ENCODE measurements around the gene MCM3AP.

Gene MCM3AP

DNA sequence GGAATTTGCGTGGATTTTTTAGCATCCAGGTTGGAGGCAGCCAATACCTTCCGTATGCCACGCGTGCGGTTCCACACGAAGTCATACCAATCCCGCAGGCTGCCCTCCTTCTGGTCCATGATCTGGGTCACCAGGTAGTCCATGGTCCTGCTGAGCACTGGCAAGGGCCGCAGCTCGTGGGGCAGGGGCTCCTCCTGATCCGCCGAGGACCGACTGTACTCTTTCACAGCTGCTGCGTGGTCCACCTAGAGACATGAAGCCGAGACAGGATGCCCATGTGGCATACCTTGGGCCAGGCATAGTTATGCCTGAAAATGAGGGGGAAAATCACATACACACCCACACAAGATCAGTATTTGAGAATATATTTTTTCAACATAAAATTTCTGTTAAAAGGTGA lies 12.1 kb downstream of the MCM3AP start:
- DNase-seq, result no peak

DNA sequence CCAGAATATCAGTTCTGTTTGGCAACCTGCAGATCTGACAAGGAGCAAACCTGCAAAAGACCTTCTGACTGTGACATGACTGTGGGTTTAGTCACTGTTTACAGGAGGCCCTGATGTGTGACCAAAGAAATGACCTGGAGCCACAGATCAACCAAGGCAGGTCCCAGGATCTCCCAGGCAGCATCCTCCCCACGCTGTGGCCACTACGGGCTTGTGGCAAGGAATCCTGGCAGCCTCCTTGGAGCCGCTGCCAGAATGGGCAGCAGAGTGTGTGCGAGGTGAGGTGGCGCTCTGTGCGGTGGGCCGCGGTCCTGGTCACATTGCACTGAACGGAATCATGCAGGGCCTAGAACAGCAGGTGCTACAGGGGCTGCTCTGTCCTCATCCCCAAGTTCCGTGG lies 15.9 kb downstream of the MCM3AP start:
- DNase-seq, result no peak

DNA sequence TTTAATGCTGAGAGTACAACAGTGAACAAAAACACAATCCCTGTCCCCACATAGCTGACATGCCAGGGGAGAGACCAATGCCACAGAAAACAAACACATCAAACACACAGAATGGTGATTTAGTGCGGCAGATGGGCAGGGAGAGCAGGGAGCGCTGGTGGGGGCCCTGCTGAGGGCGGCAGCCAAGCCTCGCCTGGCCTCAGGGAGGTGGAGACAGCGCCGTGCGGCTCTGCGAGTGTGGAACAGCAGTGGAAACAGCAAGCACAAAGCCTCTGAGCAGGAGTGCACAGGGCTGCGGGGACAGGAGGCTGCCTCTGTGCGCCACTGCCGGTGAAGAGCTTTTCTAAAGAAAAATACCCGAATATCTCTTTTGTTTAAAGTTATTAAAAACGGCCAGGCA lies 17.0 kb downstream of the MCM3AP start:
- no peak for DNase-seq

DNA sequence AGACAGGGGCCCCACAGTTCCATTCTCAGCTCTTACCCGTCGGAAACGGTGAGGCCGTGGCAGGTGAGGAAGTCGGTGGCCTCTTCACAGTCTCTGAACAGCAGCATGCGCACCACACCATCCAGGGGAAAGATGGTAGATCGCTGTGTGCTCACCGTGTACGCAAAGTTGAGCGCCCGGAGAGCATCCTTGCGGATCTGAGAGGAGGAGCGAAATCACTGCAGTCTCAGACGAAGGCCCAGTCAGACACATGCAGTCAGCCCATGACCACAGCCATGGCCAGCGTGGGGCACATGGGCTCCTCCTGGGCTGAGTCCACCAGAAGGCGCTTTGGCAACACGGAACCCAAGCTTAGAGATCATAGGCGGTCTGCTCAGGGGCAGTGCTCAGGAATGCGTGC lies 18.5 kb downstream of the MCM3AP start:
- no peak for DNase-seq

DNA sequence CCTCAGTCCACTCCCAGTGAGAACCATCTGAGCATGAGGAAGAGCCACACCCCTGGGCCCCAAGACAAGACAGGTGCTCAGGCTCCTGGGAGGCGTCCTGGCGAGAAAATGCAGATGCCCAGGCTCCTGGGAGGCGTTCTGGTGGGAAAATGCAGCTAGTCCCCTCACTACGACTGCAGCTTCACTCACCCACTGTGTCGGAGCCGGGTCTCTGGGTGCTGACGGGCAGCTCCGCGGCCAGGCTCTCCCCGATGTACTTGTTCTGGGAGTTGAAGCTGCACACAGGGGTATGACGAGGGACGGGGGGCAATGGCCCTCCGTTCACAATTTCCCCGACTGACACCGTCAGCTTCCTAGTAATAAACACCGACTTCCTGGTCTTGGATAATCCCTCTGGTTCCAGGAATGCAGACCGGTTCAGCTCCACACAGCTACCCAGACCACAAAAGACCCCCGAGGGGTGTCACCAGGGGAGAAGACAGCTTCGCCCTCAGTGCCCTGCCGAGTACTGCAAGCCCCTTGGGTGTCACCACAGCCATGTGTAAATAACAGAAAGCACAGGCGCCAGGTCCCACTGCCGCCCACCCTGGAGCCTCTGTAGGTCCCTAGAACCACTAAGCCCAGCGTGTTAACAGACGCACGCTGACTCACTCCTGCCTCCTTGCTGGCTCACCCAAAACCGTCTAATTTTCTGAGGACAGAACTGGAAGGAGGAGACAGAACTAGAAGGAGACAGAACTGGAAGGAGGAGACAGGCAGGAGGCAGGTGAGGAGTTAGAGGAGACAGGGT lies 19.5 kb downstream of the MCM3AP start:
- DNase-seq, result peak in 1 of 51 donors; percentile 17

DNA sequence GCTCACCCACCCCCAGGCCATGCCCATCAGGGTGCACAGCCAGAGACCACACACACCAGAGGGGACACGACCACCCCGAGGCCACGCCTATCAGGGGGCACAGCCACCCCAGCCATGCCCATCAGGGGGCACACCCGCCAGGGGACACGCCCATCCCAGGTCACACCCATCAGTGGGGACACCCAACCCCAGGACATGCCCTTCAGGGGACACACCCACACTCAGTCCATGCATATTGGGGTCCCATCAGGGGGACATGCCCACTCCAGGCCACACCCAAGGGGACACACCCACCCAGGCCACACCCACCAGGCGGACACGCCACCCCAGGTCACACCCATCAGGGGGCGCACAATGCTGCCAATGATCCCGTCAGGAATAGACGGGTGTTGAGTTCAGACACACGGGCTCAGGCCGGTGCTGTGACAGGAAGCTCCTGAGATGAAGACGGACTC lies 20.7 kb downstream of the MCM3AP start:
- no peak for DNase-seq

DNA sequence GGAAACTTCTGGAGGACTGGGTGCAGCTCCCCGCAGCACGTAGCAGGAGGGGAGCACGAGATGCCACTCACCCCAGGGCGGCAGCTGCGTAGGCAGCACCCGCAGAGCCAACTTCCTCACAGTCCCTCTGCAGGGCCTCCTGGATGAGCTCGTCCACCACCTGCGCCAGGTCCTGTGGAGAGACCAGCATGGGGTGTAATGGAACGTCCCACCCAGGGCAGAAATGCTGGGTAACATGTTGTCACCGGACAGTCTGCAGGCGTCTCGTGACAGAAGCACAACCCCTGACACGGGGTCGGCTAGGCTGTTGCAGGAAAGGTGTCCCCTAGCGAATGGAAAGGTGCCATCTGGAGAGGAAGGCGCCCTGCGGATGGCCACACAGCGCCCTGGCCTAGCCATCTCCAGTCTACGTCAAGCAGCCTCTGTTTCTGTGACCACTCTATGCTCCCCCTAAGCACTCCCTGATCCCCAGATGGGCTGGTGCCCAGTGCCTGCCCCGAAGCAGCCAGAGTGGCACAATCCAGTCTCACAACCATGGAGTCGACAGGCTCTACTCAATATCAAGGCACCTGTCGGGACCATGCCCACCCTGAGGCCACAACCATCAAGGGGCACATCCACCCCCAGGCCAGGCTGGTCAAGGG lies 21.2 kb downstream of the MCM3AP start:
- DNase-seq, result no peak

DNA sequence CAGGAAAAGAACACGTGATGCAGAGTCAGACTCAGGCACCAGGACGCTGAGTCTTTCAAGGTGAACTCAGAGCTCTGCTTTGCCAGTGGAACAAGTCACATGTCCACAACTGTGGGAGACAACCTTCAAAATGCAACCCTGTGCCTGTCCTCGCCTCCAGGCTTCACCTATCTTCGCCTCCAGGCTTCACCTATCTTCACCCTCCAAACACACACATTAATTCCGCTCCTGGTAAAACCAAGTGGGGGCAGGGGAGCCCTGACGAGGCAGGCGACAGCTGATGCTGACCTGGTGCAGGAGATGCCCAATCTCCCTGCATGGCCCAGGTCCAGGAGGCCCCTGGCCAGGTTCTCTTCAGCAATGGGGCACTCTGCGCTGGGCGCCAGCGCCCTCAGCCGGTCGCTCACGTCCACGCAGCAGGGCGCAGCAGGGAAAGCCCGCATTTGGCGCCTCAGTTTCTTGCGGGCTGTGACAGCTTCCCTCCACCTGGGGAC lies 28.9 kb downstream of the MCM3AP start:
- no peak for DNase-seq

DNA sequence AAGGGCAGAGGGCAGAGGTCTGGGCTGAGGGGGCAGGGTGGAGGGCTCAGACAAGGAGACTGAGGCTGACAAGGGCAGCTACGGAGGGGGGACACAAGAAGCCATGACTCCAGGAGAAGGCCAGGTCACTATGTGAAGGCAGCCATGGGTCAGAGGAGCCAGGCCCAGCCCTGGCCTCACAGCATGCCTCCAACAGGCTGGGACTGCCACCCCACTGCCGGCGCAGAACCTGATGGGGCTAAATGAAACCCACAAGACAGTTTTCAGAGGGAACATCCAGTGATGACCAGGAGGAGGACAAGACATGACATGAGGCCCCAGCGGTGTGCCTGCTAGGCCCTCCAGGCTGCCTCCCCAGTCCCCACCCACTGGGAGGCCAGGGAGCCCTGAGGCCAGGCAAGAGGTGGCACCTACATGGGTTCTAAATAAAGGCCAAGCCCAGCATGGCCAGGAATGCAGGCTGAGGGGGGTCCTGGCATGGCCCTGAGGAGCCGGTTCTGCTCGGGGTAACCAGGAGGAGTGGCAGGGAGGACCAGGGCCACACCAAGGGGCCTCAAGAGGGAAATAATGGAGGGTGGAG lies 29.6 kb downstream of the MCM3AP start:
- DNase-seq, result no peak

DNA sequence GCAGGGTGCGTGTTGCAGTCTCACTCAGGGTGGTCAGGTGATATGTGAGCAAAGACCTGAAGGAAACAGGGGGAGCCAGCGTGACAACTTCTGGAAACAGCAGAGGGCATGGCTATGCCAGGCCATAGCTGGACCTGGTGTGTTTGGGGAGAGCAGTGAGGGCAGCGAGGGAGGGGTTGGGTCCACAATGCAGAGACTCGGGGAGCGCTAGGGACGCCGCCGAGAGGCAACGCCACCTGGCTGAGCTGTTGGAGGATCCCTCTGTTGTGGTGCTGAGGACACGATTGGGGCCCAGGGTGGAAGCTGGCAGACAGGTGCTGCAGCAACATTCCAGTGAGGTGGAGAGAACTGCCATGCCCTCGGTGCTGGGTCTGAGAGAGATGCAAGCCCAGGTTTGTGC lies 30.2 kb downstream of the MCM3AP start:
- DNase-seq, result no peak

DNA sequence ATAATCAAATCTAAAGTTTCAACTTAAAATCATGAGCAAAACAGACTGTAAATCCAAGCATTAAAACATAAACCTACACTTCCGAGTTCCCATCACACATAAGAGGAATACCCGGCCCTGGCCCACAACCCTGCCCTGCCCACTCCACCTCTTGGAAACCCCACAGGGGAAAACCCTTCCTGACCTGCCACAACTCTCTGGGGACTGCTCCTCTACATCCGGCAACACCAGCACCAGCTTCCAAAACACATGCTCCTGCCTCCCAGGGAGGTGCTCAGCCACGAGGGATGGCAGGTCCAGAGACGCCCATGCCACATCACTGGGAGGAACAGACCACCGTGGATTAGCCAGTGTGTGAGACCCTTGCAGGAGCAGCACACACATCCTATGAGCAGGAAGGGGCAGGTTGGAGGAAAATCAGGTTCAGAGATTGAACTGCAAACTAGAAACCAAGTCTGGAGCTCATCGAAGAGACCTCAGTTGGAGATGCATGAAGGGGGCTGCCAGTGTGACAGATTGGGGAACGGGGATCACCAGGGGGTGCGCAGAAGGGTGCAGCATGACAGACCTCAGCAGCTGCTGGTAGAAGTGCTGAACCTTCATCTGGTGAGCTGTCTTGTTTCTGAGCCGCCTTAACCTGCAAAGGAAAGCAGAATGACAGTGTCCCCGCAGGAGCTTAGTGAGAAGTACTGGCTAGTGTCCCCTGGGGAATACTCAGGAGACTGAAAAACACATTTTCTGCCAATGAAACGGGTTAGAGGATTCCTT lies 31.0 kb downstream of the MCM3AP start:
- no peak for DNase-seq

DNA sequence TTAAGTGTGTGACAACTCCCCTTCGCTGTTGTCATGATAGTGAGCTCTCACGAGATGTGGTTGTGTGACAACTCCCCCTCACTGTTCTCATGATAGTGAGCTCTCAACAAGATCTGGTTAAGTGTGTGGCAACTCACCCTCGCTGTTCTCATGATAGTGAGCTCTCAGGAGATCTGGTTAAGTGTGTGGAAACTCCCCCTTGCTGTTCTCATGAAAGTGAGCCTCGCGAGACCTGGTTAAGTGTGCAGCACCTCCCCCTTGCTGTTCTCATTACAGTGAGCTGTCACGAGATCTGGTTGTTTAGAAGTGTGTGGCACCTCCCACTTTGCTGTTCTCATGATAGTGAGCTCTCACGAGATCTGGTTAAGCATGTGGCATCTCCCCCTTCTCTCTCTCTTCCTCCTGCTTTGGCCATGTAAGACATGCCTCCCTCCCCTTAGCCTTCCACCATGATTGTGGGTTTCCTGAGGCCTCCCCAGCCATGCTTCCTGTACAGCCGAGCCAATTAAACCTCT lies 31.7 kb downstream of the MCM3AP start:
- DNase-seq, result no peak

DNA sequence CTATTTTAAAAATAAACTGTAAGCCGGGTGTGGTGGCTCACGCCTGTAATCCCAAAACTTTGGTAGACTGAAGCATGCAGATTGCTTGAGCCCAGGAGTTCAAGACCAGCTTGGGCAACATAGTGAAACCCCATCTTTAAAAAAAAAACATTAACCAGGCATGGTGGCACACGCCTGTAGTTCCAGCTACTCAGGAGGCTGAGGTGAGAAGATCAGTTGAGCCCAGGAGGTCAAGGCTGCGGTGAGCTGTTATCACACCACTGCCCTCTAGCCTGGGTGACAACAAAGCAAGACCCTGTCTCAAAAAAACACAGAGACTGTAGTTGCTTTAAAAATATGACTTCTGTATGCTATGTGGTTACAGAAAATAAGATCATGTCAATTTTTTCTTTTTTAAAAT lies 32.6 kb downstream of the MCM3AP start:
- DNase-seq, result no peak

DNA sequence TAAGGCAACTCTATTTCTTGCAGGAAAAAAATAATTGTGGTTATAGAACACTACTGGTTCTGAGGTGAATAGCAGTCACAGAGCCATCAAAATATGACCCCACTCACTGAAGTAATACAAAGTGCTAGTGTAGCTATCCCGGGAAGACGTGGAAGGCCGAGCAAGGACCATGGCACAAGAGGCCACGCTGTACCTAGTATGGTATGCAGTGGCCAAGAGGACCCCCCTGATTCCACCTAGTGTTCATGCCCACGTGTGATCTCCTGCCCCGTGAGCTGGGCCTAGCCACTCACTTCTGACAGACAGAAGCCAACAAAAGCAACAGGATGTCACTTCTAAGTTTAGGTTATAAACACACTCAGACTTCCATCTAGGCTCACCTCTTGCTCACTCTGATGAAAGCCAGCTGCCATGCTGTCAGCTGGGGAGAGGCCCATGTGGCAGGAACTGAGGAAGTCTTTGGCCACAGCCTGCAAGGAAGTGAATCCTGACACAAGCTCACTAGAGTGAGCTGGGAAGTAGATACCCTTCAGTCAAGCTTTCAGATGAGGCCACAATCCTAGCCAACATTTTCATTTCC lies 35.2 kb downstream of the MCM3AP start:
- DNase-seq, result no peak

DNA sequence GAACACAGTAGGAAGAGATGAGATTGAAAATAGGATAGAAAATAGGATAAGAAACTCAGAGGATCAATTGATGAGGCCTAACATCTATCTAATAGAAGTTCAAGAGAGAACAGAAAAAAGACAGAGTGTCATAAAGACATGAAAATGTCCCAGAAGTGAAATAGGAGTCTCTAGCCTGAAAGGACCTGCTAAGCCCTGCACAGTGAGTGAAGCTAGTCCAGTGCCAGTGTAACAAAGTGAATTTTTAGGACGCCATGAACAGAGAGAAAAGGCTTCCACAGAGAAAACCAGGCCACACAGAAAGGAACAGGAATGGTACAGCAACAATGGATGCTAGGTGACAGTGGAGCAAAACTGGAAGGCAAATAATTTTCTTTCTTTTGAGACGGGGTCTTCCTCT lies 36.6 kb downstream of the MCM3AP start:
- no peak for DNase-seq

DNA sequence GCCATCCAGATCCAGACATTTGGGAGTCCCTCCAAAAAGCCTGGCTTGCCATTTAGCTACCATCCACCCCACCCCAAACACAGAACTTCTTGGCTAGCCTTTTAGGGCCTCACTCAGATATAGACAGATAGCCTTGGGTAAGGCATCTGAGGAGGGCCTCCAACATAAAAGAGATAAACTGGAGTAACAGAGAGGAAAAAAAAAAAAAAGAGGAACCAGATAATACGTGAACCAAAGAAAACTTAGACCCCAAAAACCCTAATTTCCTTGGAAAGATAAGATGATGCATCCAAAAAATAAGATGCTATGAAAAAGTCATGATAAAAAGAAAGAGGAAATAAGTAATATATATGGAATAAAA lies 37.0 kb downstream of the MCM3AP start:
- DNase-seq, result no peak

DNA sequence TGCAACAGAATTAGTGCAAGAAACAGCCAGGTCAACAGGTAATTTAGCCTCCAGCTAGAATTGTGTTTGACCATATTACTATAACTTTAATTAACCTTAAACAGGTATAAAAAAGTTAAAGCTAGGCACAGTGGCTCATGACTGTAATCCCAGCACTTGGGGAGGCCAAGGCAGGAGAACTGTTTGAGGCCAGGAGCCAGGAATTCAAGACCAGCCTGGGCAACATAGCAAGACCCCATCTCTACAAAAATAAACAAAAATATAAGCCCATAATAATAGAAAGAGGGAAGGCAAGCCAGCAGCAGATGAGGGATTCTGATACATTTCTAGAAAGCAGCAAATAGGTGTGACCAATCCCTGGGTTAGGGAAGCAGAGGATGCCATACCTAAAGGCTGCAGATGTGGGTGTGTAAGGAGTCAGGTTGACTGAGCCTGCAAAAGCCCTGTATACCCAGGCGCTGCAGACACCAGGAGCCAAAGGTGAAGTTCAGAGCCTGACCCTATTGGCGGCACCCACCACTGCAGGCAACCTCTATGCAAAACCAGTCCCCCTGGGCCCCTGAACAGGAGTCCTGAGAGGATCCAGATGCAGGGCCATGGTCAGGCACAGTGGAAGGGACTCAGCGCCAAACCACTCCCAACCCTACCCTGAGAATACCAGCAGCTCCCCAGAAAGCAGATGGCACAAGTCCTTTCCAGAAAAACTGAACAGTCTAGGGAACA lies 37.6 kb downstream of the MCM3AP start:
- no peak for DNase-seq

DNA sequence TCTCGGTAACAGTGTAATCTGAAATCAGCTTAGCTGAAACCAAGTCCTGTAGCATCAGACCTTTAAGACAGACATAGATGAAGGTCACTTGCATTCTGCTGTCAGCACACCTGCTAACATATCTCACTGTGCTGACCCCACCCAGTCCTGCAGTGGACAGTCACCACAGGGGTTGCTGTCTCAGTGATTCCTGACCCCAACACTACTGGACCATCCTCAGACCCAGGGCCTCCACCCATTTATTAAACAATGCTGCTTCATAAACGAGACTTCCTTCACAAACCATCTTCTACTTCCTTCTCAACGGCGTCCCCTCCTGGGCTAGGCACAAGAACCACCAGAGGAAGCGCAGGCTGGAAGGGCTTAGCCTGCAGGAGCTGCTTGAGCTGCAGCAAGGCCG lies 39.1 kb downstream of the MCM3AP start:
- no peak for DNase-seq

DNA sequence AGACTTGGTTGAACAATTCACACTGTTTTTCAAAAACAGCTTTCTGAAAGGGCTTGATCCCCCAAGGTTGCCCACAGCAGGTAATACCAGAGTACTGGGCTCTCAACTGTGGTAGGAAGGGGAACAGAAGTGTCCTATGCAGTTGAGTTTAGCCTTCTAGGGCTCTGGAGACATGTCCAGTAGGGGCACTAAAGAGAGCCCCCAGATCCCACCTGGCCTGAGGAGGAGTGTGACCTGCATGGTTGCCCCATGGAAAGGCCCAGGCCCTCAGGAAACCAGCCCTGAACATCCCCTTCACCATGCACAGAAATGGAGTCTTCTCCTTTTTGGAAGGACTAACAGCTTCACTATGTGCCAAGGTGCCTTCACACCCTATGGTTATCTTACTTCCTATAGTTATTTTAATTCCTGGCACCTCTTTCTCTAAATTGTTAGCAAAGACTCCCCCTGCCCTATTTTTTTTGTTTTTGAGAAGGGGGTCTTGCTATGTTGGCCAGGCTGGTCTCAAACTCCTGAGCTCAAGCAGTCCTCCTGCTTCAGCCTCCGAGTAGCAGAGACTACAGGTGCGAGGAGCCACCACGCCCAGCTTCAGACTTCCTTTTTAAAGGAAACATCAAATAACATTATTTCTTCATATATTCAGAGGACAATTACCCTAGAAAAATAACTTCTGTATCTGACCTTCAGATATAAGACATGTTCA lies 40.0 kb downstream of the MCM3AP start:
- no peak for DNase-seq

DNA sequence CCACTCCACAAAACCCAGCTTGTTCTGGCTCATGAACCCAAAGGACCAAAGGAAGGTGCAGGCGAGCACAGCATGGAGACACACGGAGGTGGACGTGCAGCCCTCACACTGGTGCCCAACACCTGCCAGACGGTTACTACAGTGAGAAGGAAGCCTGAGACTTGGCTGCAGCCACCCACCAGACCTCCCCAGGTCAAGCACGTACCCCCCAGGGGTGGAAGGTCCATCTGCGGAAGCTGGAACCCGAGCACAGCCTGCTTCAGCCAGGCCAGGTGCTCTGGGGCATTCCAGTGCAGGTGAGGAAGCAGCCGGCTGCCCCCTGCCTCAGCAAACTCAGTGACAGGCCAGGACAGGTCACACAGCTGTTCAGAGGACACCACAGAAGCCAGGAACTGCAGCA lies 40.8 kb downstream of the MCM3AP start:
- DNase-seq, result no peak

Data from hypothalamus (tissue), 51 donors.